ENCODE data around the gene RAPGEF4. TPM values are rescaled to one million over a fixed set of nuclear protein-coding genes. Genes with fewer than 3 reads are reported as not detected.

The RAPGEF4 gene
- total and polyA plus RNA-seq, 2 of the 8 experiments (the other 6 are each of a cell fraction or from before 2014, with no cell fraction given): 1.2 to 2.6 TPM

DNA sequence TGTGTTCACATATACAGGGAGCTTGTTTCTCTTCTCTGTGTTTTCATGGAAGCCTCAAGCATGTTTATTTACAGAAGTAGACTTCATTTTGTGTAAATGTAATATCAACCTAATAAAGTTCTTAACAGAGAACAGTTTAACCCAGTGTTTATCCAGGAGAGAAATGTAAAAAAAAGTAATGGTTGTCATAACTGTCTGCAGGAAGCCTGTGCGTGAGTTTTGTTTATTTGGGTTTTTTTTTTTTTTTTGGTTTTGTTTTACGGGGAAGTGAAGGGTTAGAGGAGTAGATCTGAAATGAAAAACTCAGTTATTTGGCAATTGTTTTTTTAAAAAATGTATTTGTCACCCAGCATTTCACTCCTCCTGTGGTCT, 124.7 kb downstream of the RAPGEF4 start:
- Histone ChIP-seq H2BK5ac (ENCODE audit: low read depth, low read length) (no peak overlapping the region), H4K91ac (replicated peaks; ENCODE audit: insufficient read length, low read length) (no peak overlapping the region), H2AK5ac (ENCODE audit: low read depth, low read length) (no peak overlapping the region), H3K4ac (replicated peaks; ENCODE audit: insufficient read length, low read depth, low read length) (no peak overlapping the region), H3K4me2 (ENCODE audit: insufficient read depth in 1 of 2, low read depth in 2 of 2, low read length in 2 of 2) (no peak overlapping the region), H2BK12ac (ENCODE audit: low read depth, low read length) (no peak overlapping the region), H3K9me3 (ENCODE audit: insufficient read depth in 2 of 2, low read depth in 1 of 2, low read length in 1 of 2) (no peaks in the 10 kb centered on the region), H4K5ac (ENCODE audit: insufficient read length, low read depth, low read length) (no peak overlapping the region), H3K79me1 (ENCODE audit: low read depth, low read length) (no peaks in the 10 kb centered on the region), H2BK120ac (replicated peaks; ENCODE audit: low read depth, low read length) (no peak overlapping the region), H3K4me1 (replicated peaks in 1 of 4; ENCODE audit: control insufficient read depth in 3 of 4, insufficient read depth in 4 of 4, low read length in 3 of 4) (no peaks in the 10 kb centered on the region), H3K27me3 (replicated peaks in 1 of 4; ENCODE audit: control insufficient read depth in 3 of 4, extremely low read depth in 1 of 4, insufficient read depth in 3 of 4, low read length in 3 of 4) (no peaks in the 10 kb centered on the region), H3K14ac (ENCODE audit: insufficient read length) (no peak overlapping the region), H3K56ac (replicated peaks; ENCODE audit: insufficient read length, low read depth, low read length) (no peak overlapping the region), H3K79me2 (ENCODE audit: control insufficient read depth in 1 of 2, insufficient read depth in 2 of 2, low read length in 2 of 2) (no peaks in the 10 kb centered on the region), H2AFZ (ENCODE audit: low read length) (no peak overlapping the region), H4K8ac (ENCODE audit: extremely low read depth, insufficient read depth, low read length) (no peak overlapping the region), H2BK20ac (ENCODE audit: low read length) (no peak overlapping the region), H3K9ac (replicated peaks in 1 of 4; ENCODE audit: extremely low read depth in 1 of 4, low read depth in 3 of 4, low read length in 3 of 4) (no peak overlapping the region), H2BK15ac (ENCODE audit: low read length) (no peak overlapping the region), H3K18ac (ENCODE audit: extremely low read depth, low read length) (no peak overlapping the region), H3K4me3 (ENCODE audit: extremely low read depth in 1 of 4, insufficient read depth in 2 of 4, low read depth in 3 of 4, low read length in 4 of 4) (no peak overlapping the region), H3K36me3 (ENCODE audit: control insufficient read depth in 2 of 4, insufficient read depth in 4 of 4, low read length in 3 of 4) (no peaks in the 10 kb centered on the region), H4K20me1 (replicated peaks in 1 of 2; ENCODE audit: control insufficient read depth in 1 of 2, insufficient read depth in 2 of 2, low read length in 2 of 2) (no peaks in the 10 kb centered on the region), H3K23me2 (ENCODE audit: low read depth, low read length) (no peaks in the 10 kb centered on the region), H3K23ac (ENCODE audit: insufficient read length) (no peak overlapping the region), H3K27ac (ENCODE audit: low read depth, low read length) (no peak overlapping the region)
- TF ChIP-seq RXRA (IDR thresholded peaks at IDR 0.05; ENCODE audit: insufficient read depth, low read depth, low read length): no peak
- POLR2A ChIA-PET (ENCODE audit: partially characterized antibody): no interaction called here
- DNase-seq (ENCODE audit: low read depth in 1 of 2, low spot score in 2 of 2): no peak
- CTCF ChIA-PET (ENCODE audit: partially characterized antibody): interaction anchor here (1.4 to 12.2 kb wide), 2 partner anchors 12 to 71 kb away, joined by 3 to 139 read pairs; no protein-coding TSS in a partner anchor
- 93 to 100% methylated on average over 1 to 2 of the region's 2 CpGs for WGBS, 2 experiments (ENCODE audit: extremely low coverage in 1 of 2, insufficient coverage in 1 of 2, insufficient read length in 1 of 2, insufficient replicate concordance in 2 of 2, low coverage in 1 of 2, low lambda C conversion rate in 2 of 2, missing lambda C conversion rate in 1 of 2)
- no peak for FAIRE-seq

Measured in H1 (cell line).